Kidney glomerular epithelial cell (primary cell): ENCODE measurements around the gene DENND5A.
"Not testable (repeated sequence)": the region's sequence is repeated elsewhere in the genome, so short reads cannot be mapped to it uniquely, and the experiment has no call there.

Experiments used
- DNase-seq: peaks from one replicate; lab custom pipeline; 2025; lab: John Stamatoyannopoulos, UW

DENND5A gene

DNA sequence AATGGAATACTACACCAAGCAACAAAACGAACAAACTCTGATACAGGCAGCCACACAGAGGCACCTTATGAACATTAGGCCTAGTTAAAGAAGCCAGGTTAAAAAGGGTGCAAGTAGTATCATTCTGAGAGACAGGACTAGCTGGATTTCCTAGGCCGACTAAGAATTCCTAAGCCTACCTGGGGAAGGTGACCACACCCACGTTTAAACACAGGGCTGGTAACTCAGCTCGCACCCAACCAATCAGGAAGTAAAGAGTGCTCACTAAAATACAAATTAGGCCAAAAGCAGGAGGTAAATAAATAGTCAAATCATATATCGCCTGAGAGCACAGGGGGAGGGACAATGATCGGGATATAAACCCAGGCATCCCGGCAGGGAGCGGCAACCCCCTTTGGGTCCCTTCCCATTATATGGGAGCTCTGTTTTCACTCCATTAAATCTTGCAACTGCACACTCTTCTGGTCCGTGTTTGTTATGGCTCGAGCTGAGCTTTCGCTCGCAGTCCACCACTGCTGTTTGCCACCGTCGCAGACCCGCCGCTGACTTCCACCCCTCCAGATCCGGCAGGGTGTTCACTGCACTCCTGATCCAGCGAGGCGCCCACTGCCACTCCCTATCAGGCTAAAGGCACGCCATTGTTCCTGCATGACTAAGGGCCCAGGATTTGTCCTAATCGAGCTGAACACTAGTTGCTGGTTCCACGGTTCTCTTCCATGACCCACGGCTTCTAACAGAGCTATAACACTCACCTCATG is 167.8 kb downstream of the DENND5A start:
- DNase-seq, result not testable (repeated sequence)

DNA sequence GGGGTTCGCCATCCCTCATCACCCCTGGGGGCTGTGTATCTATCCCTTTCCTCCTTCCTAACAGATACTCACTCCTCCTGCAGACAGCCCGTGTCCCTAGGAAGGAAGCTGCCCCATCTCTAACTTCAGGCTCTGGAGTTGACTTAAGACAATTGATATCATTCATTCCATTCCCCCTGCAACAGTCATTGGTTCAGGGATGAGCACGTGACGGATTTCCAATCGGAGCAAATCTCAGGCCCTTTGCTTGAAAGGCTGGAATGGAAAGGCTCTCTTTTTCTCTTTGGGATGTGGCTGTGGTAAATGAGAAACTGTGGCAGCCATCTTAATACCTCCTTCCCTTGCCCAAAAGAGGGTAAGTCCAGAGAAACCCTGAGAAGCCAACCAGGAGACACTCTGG is 168.7 kb downstream of the DENND5A start:
- no peak for DNase-seq

DNA sequence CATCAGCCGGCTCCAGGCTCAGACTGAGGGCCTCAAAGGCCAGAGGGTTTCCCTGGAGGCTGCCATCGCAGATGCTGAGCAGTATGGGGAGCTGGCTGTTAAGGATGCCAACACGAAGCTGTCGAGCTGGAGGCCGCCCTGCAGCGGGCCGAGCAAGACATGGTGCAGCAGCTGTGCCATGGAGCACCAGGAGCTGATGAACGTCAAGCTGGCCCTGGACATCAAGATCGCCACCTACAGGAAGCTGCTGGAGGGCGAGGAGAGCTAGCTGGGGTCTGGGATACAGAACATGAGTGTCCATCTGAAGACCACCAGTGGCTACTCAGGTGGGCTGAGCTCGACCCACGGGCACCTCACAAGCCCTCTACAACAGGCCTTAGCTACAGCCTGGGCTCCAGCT is 169.7 kb downstream of the DENND5A start:
- DNase-seq, result no peak

DNA sequence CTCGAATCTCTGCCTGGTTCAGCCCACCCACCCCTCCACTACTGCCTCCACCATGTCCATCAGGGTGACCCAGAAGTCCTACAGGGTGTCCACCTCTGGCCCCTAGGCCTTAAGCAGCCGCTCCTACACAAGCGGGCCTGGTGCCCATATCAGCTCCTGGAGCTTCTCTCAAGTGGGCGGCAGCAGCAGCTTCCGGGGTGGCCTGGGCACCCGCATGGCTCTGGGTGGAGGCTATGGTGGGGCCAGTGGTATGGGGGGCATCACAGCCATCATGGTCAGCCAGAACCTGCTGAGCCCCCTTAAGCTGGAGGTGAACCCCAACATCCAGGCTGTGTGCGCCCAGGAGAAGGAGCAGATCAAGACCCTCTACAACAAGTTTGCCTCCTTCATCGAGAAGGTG is 170.7 kb downstream of the DENND5A start:
- no peak for DNase-seq

DNA sequence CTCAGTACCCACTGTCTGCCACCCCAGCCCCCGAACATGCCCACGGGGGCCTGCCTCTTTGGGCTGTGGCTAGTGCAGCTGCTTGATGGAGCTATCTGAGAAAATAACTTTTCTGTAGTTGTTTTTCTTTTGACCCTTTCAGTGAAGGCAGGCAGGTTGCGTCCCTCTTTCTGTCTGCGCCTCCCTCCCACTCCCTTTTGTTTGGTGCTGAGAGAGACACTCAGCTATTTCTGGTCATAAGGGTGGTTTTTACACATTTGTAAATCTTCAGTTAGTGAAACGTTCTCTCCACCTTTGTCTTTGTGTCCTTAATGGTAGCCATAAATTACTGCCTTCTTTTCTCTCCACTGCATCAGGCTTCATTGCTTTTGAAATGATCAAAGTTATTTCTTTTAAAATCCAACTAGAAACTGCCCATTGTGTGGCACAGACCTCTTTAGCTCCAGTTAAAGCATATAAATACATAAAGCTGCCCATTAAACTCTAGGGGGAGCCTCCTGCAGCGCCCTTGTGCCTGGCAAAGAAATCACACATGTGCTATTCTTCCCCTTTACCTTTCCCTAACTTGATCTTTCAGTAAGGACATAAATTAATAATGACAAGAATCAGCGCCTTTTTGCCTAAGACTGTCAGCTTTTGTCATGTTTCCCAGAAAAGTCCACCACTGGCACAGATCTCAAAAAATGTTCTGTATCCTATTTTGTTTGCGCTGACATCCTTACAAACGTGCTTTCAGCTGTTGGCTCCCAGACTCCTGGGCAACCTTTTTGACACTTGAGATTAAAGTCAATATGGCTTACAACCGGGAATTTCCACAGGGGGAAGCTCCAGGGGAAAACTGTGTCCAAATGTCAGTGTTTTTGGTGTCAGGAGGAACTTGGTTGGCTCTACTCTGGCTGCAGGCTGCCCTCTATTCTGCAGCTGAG is 172.0 kb downstream of the DENND5A start:
- DNase-seq, result no peak

DNA sequence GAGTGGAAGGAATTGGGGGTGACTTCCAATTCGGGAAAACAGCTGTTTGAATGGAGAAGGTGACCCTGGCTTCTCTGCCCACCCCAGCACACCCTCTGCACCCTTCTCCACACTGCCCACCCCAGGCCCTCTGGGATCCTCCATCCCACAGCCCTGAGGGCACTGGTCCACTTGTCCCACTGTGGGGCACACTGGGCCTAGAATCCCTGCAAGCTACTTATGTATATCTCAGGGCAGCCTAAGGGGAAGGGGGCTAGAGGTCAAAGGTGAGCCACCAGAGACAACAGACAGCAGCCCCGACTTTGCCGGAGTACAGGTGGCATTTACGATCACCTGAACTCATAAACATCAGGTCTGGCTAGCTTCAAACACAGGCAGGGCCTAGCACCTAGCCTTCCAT is 173.1 kb downstream of the DENND5A start:
- DNase-seq, result no peak

DNA sequence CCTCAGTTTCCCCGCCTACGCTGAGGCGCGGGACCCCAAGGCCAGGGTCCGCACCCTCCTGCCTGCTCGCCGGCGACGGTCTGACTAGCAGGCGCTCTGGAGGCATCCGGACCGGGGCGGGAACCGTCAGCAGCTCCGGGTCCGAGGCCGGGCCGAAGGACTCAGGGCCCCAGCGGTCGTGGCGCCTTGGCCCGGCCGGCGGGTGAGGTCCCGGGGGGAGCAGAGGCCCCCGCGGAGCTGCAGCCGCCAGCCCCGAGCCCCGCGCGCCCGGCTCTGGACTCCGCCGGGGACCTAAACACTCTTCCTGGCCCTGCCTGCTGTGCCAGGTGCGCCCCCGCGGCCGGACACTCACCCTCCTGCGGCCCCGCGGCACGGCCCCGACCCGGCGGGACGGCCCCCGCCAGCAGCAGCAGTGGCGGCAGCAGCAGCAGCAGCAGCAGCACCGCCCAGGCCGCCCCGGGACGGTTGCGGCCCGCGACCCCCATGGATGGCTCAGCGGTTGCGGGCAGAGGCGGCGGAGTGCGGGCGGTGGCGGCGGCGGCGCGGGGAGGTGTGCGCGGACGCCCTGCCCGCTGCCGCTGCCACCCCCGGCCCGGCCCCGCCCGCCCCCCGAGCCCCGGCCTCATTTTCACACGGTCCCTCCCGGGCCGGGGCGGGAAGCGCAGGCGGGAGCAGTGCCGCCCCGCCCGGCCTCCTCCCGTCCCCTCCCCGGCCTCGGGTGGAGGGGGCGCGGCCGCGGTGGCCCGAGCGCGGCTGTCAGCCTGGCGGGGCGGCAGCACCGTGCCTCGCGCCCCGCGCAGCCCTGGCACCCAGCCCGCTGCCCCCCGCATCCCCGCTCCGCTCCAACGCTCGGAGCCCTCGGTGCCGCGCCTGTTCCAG is 173.9 kb downstream of the DENND5A start, which contains the start of gene SCUBE2:
Gene SCUBE2 (minus strand): TSS at position 556 of the 879 bp plus-strand sequence. CDS start 71 bp downstream, at position 485.
- DNase-seq, result no peak

DNA sequence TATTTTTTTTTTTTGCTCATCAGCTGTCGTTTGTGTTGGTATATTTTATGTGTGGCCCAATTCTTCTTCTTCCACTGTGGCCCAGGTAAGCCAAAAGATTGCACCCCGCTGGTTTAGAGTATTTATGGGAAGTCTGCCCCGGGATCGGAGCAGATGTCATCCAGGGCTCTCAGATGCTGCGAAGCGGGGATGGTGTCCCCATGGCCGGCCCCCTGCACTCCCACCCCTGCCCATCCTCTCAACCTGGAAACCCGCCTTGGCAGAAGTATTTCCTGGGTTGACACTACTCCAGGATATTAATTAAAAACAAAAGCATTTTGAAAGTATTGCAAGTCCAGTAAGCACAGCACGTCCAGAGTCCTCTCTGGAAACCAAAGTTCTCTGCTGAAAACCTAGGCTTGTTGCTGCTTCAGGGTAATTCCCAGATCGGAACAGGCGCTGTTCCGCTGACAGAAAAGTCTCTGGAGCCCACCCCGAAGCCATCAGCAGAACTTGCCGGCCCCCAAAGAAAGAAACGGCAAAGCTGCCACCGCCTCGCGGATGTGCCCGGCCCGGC is 174.6 kb downstream of the DENND5A start:
- no peak for DNase-seq

DNA sequence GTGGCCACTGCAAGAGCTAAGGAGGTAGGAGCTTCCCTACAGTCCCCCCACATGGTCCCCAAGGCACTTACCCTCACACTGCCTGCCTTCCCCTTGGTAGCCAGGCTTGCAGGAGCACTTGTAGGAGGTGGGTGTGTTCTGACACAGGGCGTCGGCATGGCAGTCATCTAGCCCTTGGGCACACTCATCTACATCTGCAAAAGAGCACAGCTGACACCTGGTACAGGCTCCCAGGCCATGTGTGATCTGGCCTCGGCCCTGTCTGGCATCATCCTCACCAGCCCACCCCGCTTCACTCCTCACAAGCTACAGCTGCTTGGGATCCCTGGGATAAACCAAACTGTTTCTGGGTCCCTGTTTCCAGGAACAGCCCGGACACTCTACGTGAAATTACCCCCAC is 175.5 kb downstream of the DENND5A start:
- DNase-seq, result no peak

DNA sequence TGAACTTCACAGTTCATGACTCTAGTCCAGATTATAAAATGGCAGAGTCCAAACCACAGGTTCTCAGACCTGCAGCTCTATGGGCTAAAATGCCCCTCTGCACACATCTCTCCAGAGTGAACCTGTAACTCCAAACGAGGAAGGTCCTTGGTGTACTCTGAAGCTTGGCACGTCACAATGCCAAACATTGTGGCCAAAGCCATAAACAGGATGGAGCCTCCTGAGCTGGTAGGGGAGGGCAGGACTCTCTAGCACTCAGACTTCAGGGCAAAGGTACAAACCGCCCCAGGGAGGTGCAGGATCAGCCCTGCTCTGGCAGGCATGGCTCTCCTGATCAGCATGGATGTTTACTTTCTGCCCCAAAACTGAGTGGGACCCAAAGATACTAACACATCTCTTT is 176.1 kb downstream of the DENND5A start:
- DNase-seq, result no peak
